Nephron progenitor cell (in vitro differentiated cells): Measurements from ENCODE around the gene GRIK3.

ENCODE experiments used
- DNase-seq: peaks from one replicate; pipeline ENCODE4 v3.0.0; 2021
- H3K27ac Mint-ChIP-seq: 2 replicates; pipeline ENCODE4 v1.8.0; 2021; ENCODE audit warnings: mild to moderate bottlenecking, moderate library complexity, mixed read lengths
- H3K27me3 Mint-ChIP-seq: 2 replicates; pipeline ENCODE4 v1.8.0; 2021; ENCODE audit warnings: mild to moderate bottlenecking, low read depth, mixed read lengths; ENCODE audit not compliant: poor library complexity
- H3K36me3 Mint-ChIP-seq: 2 replicates; pipeline ENCODE4 v1.8.0; 2021; ENCODE audit warnings: low read depth, mixed read lengths
- H3K4me1 Mint-ChIP-seq: 2 replicates; pipeline ENCODE4 v1.8.0; 2021; ENCODE audit warnings: mixed read lengths
- H3K4me3 Mint-ChIP-seq: 2 replicates; pipeline ENCODE4 v1.8.0; 2021; ENCODE audit warnings: mild to moderate bottlenecking, moderate library complexity, mixed read lengths
- H3K9me3 Mint-ChIP-seq: 2 replicates; pipeline ENCODE4 v1.8.0; 2021; ENCODE audit warnings: mild to moderate bottlenecking, moderate library complexity, mixed read lengths
- CTCF ChIP-seq: fragments of 200-600 bp; sonication (generic); IDR thresholded peaks from 2 replicates; pipeline ENCODE4 v1.5.0; 2021; ENCODE audit warnings: antibody characterized with exemption

Gene GRIK3

GRCh38 chr1:36876990-36877389 lies 157.3 kb downstream of the GRIK3 start:
- TF ChIP-seq CTCF, result no peak
- DNase-seq, result no peak
- Mint-ChIP-seq H3K4me3 (no peak overlapping the region), H3K9me3 (no peaks in the 10 kb centered on the region), H3K27me3 (peaks cover 28% of the 10 kb centered on the region), H3K27ac (no peak overlapping the region), H3K36me3 (no peaks in the 10 kb centered on the region), H3K4me1 (peaks cover 10% of the 10 kb centered on the region)

DNA sequence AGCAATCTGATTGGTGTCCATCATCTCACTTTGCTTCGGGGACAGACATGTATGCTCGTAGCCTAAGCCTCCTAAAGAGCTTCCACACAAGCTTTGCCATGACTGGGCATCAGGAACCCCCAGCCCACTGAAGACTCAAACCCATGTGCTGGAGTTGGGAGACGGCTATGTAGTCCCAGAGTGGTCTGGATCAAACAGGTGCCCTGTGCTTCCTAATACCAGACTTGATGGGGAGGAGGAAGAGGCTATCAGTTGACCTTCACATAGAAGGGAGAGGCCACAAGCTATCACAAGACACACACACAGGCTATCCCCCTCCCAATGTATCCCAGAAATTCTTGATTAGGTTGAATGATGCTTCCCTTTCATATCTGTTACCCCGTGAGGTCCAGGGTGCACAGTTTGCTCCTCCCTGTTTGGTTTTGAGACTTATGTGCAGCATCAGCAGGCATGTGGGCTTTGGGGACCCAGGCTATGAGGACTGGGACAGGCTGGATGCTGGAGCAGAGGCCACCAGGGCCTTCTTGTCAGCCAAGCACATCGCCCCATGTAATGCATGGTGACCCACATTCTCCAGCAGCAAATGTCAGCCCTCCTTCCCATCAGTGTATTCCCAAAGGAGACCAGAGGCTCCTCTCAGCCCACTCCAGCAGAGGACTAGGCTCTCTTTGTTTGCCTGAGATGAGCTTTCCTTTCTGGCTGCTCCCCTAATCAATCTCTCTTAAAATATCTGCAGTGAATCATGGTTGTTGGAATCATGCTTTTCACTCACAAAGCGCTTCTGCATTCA lies 159.8 kb downstream of the GRIK3 start:
- Mint-ChIP-seq H3K4me1 (peaks cover 19% of the 10 kb centered on the region), H3K4me3 (no peak overlapping the region), H3K36me3 (no peaks in the 10 kb centered on the region), H3K27ac (no peak overlapping the region), H3K27me3 (peaks cover 30% of the 10 kb centered on the region), H3K9me3 (no peaks in the 10 kb centered on the region)
- no peak for TF ChIP-seq CTCF
- DNase-seq, result no peak

DNA sequence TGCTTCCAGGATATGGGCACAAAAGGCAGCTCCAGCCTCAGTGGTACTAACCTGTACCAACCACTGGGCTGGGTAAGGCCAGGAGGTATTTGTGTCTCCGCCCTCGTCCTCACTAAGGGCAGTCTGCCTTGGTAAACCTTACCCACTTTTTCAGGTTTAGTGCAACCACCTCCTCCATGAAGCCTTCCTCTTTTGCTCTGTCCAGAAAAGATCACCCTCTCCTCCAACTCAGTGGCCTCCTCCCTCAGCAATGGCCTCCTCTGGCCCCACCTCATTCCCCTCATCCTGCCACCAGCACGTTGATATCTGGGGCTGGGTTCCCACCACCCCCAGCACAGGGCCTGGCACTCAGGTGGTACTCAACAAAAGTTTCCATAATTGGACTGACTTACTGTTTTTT lies 161.5 kb downstream of the GRIK3 start:
- Mint-ChIP-seq H3K27me3 (peaks cover 30% of the 10 kb centered on the region), H3K4me3 (no peak overlapping the region), H3K9me3 (no peaks in the 10 kb centered on the region), H3K36me3 (no peaks in the 10 kb centered on the region), H3K4me1 (peaks cover 19% of the 10 kb centered on the region), H3K27ac (no peak overlapping the region)
- TF ChIP-seq CTCF, result no peak
- no peak for DNase-seq

- Mint-ChIP-seq H3K36me3 (no peaks in the 10 kb centered on the region), H3K9me3 (no peaks in the 10 kb centered on the region), H3K27ac (no peak overlapping the region), H3K27me3 (peaks cover 30% of the 10 kb centered on the region), H3K4me1 (peaks cover 19% of the 10 kb centered on the region), H3K4me3 (no peak overlapping the region)
- DNase-seq, result no peak
- TF ChIP-seq CTCF, result no peak
Observed at GRCh38 chr1:36872126-36872754, 162.1 kb downstream of the GRIK3 start.

GRCh38 chr1:36871146-36871971 lies 163.0 kb downstream of the GRIK3 start:
- Mint-ChIP-seq H3K9me3 (no peaks in the 10 kb centered on the region), H3K27ac (no peak overlapping the region), H3K4me1 (peaks cover 19% of the 10 kb centered on the region), H3K4me3 (no peak overlapping the region), H3K27me3 (peaks cover 27% of the 10 kb centered on the region), H3K36me3 (no peaks in the 10 kb centered on the region)
- no peak for TF ChIP-seq CTCF
- DNase-seq, result no peak
